K562 (cell line): ENCODE data around the gene CERS6. TPM values are rescaled to one million over a fixed set of nuclear protein-coding genes. Genes with fewer than 3 reads are reported as not detected.

Experiments
- ATAC-seq: fragments of 200-7000 bp; cut with Tn5 transposase; 3 replicates; pipeline ENCODE4 v1.9.1; 2020; ENCODE audit warnings: moderate library complexity
- BruUV-seq: library from RNA; stranded (reverse); fragments of 400-500 nt; replicated peaks from 2 replicates; lab custom pipeline; 2021; lab: Mats Ljungman, UMichigan
- CTCF ChIA-PET: fragments of 300-600 bp; formaldehyde crosslinking; extraction: SDS; loops from one replicate; lab custom pipeline; 2021; ENCODE audit warnings: low intra/inter-chr PET ratio; lab: Yijun Ruan, JAX
- POLR2A ChIA-PET: fragments of 300-600, 350-650 bp; sonication (Branson Sonifier 250); formaldehyde crosslinking; extraction: SDS; loops from one replicate; lab custom pipeline; 2021; ENCODE audit warnings: antibody characterized with exemption, inconsistent platforms; lab: Yijun Ruan, JAX
- DNase-seq, 4 experiments: peaks; one replicate each; pipeline versions ENCODE4 v3.0.0 to v3.0.0-alpha.2; 2011 to 2018; ENCODE audit warnings: low spot score in 3 of 4, mixed read lengths in 3 of 4; ENCODE audit errors: extremely low read depth in 1 of 4
- FAIRE-seq: peaks from 2 replicates; lab custom pipeline; 2011; peaks lifted over from hg19 to GRCh38; lab: Jason Lieb, UNC
- H2AFZ ChIP-seq: 2 replicates; pipeline ENCODE4 v1.6.0; 2011; ENCODE audit warnings: low read depth, low read length, control low read depth, inconsistent platforms
- H3K27ac ChIP-seq: fragments of 200-600 bp; 3 replicates; pipeline ENCODE4 v1.8.0; 2011; ENCODE audit warnings: low read depth, mild to moderate bottlenecking, control low read depth, inconsistent platforms, low read length, moderate library complexity, mixed read lengths; ENCODE audit errors: extremely low read depth
- H3K27me3 ChIP-seq, 2 experiments: fragments of 300-600 bp in 1 of 2; 2 replicates in 1 of 2; 3 replicates in 1 of 2; pipeline versions ENCODE4 v1.6.0 to v1.8.0; 2011; ENCODE audit warnings: inconsistent platforms in 2 of 2, low read length in 2 of 2, mild to moderate bottlenecking in 1 of 2, mixed read lengths in 1 of 2, moderate library complexity in 1 of 2; ENCODE audit not compliant: control insufficient read depth in 2 of 2, insufficient read depth in 2 of 2
- H3K36me3 ChIP-seq: fragments of 300-600 bp; 3 replicates; pipeline ENCODE4 v1.8.0; 2011; ENCODE audit warnings: mild to moderate bottlenecking, low read length, inconsistent platforms; ENCODE audit not compliant: control insufficient read depth, insufficient read depth
- H3K4me1 ChIP-seq, 2 experiments: fragments of 200-600 bp in 1 of 2; replicated peaks in 1 of 2; 2 replicates in 1 of 2; 3 replicates in 1 of 2; pipeline versions ENCODE4 v1.5.1 to v1.8.0; 2011; ENCODE audit warnings: inconsistent platforms in 2 of 2, low read length in 2 of 2, mild to moderate bottlenecking in 1 of 2, mixed read lengths in 1 of 2, moderate library complexity in 1 of 2; ENCODE audit not compliant: control insufficient read depth in 2 of 2, insufficient read depth in 2 of 2
- H3K4me2 ChIP-seq: 2 replicates; pipeline ENCODE4 v1.6.1; 2011; ENCODE audit warnings: low read length, control low read depth, inconsistent platforms, mixed read lengths; ENCODE audit not compliant: insufficient read depth
- H3K4me3 ChIP-seq: fragments of 200-600 bp; sonication (generic), shearing (Covaris generic); 2 replicates; pipeline ENCODE4 v1.5.1; 2016; ENCODE audit warnings: control low read depth, inconsistent platforms
- H3K79me2 ChIP-seq: fragments of 200-600 bp; 3 replicates; pipeline ENCODE4 v1.8.0; 2011; ENCODE audit warnings: low read length, inconsistent platforms; ENCODE audit not compliant: control insufficient read depth, insufficient read depth
- H3K9ac ChIP-seq, 2 experiments: 2 replicates each; pipeline versions ENCODE4 v1.6.0 to v1.6.1; 2011; ENCODE audit warnings: low read depth in 2 of 2, low read length in 2 of 2, control low read depth in 1 of 2, inconsistent platforms in 1 of 2, mild to moderate bottlenecking in 1 of 2, mixed read lengths in 1 of 2; ENCODE audit not compliant: insufficient read depth in 1 of 2
- H3K9me1 ChIP-seq: one replicate; pipeline ENCODE4 v1.6.0; 2011; ENCODE audit warnings: inconsistent platforms, mild to moderate bottlenecking, low read length, moderate library complexity; ENCODE audit not compliant: control insufficient read depth, insufficient read depth
- H3K9me3 ChIP-seq: replicated peaks from 2 replicates; pipeline ENCODE4 v1.5.1; 2011; ENCODE audit warnings: low read depth, low read length, inconsistent platforms; ENCODE audit not compliant: control insufficient read depth, insufficient read depth
- H4K20me1 ChIP-seq: replicated peaks from 2 replicates; pipeline ENCODE4 v1.6.1; 2011; ENCODE audit warnings: low read length, inconsistent platforms, mixed read lengths; ENCODE audit not compliant: control insufficient read depth, insufficient read depth
- CBFA2T2 ChIP-seq: fragments of 450-650 bp; conservative IDR thresholded peaks from 2 replicates; pipeline ENCODE4 v1.6.1; 2017; ENCODE audit warnings: mild to moderate bottlenecking
- EP400 ChIP-seq: fragments of 450-650 bp; IDR thresholded peaks from 2 replicates; pipeline ENCODE4 v1.6.1; 2017; ENCODE audit warnings: antibody characterized with exemption, mild to moderate bottlenecking, moderate library complexity
- ETV6 ChIP-seq, 3 experiments: fragments of 150-350 bp in 1 of 3; sonication (generic) in 1 of 3; formaldehyde crosslinking in 1 of 3; IDR thresholded peaks; 2 replicates each; pipeline versions ENCODE4 v1.6.1 to v1.8.0; 2014 to 2022; ENCODE audit warnings: borderline replicate concordance in 2 of 3, low read depth in 2 of 3, antibody characterized with exemption in 1 of 3, low read length in 1 of 3, mild to moderate bottlenecking in 1 of 3, missing genetic modification reagents in 1 of 3
- HSF4 ChIP-seq: fragments of 250-450 bp; sonication (Bioruptor Pico); IDR thresholded peaks from 2 replicates; pipeline ENCODE4 v2.1.2; 2022; ENCODE audit warnings: mild to moderate bottlenecking, moderate library complexity, borderline replicate concordance
- L3MBTL2 ChIP-seq: fragments of 450-650 bp; IDR thresholded peaks from 2 replicates; pipeline ENCODE4 v1.6.1; 2016; ENCODE audit warnings: mild to moderate bottlenecking, moderate library complexity
- MTF1 ChIP-seq: fragments of 250-450 bp; sonication (Bioruptor Pico); IDR thresholded peaks from 2 replicates; pipeline ENCODE4 v1.9.0; 2021; ENCODE audit warnings: moderate library complexity, mild to moderate bottlenecking, inconsistent platforms, borderline replicate concordance
- NFATC3 ChIP-seq: fragments of 450-650 bp; IDR thresholded peaks from 2 replicates; pipeline ENCODE4 v1.6.1; 2017; ENCODE audit warnings: mild to moderate bottlenecking
- PKNOX1 ChIP-seq: fragments of 450-650 bp; IDR thresholded peaks from 2 replicates; pipeline ENCODE4 v1.6.1; 2016
- SAFB ChIP-seq: fragments of 200-400 bp; formaldehyde crosslinking; IDR thresholded peaks from 2 replicates; pipeline ENCODE4 v1.6.1; 2017; ENCODE audit warnings: low read depth, low read length, borderline replicate concordance
- TSHZ1 ChIP-seq: fragments of 250-450 bp; sonication (Bioruptor Pico); IDR thresholded peaks from 2 replicates; pipeline ENCODE4 v1.4.0; 2020; ENCODE audit warnings: mild to moderate bottlenecking, moderate library complexity
- XRCC5 ChIP-seq: fragments of 200-400 bp; formaldehyde crosslinking; IDR thresholded peaks from 2 replicates; pipeline ENCODE4 v1.6.1; 2017; ENCODE audit warnings: low read depth, mild to moderate bottlenecking, low read length
- ZKSCAN3 ChIP-seq: fragments of 250-450 bp; sonication (Bioruptor Pico); IDR thresholded peaks from 2 replicates; pipeline ENCODE4 v1.4.0; 2020
- ZNF695 ChIP-seq: fragments of 450-650 bp; formaldehyde crosslinking; IDR thresholded peaks from 2 replicates; pipeline ENCODE4 v1.4.0; 2020; ENCODE audit warnings: mild to moderate bottlenecking, moderate library complexity
- ZNF778 ChIP-seq: fragments of 450-650 bp; formaldehyde crosslinking; IDR thresholded peaks from 2 replicates; pipeline ENCODE4 v1.4.0; 2020; ENCODE audit warnings: mild to moderate bottlenecking, moderate library complexity
- in situ Hi-C: fragments of 300-500 bp; cut with MboI; formaldehyde crosslinking; loops from 4 replicates; pipeline ENCODE4 v1.15.0; 2018; ENCODE audit warnings: inconsistent platforms, mixed read lengths
- intact Hi-C: fragments of 100-400 bp; cut with micrococcal nuclease; formaldehyde crosslinking; loops from 2 replicates; pipeline ENCODE4 v1.14.2; 2022
- polyA plus RNA-seq, 8 experiments: library from polyadenylated mRNA; depleted of rRNA in 4 of 8; stranded (reverse) in 5 of 8; unstranded in 3 of 8; fragments of >200 nt; fragmentation: Nextera tagmentation in 2 of 8; fragmentation: Illumina TruSeq in 1 of 8; extraction: Ambion mirVana in 2 of 8; extraction: Trizol in 1 of 8; gene quantifications; 2 replicates each; pipeline versions ENCODE4 v1.2.1 to v1.2.3, GENCODE V29; 2011 to 2014; ENCODE audit warnings: inconsistent platforms in 1 of 8, missing spikeins in 1 of 8
- total RNA-seq, 7 experiments: library from RNA; depleted of rRNA in 6 of 7; stranded (reverse); fragments of >200 nt in 6 of 7; fragmentation: Illumina TruSeq in 2 of 7; extraction: Trizol in 2 of 7; gene quantifications; 2 replicates each; pipeline versions ENCODE4 v1.2.1 to v1.2.3, GENCODE V29; 2011 to 2021; ENCODE audit warnings: low replicate concordance in 1 of 7

CERS6 gene
- total and polyA plus RNA-seq, 9 of the 15 experiments (the other 6 are each of a cell fraction or from before 2014, with no cell fraction given) = 1.6 to 13.6 (median 11.4) TPM

GRCh38 chr2:168528469-168528868, 72.4 kb downstream of the CERS6 start:
- peaks cover 0 to 19% of the 10 kb centered on the region in 2 experiments; a peak in 4 of 5 replicates for H3K4me1 ChIP-seq
- CTCF ChIA-PET = no interaction called here
- H3K4me3 ChIP-seq = no peak overlapping the region
- no TSS peak for BruUV-seq
- in situ Hi-C loops (no loop called here), intact Hi-C loops (no loop called here)
- no peaks in the 10 kb centered on the region for H4K20me1 ChIP-seq
- H3K27me3 ChIP-seq = no peaks in the 10 kb centered on the region
- H3K27ac ChIP-seq = no peak overlapping the region
- H3K36me3 ChIP-seq = no peaks in the 10 kb centered on the region
- FAIRE-seq = no peak
- ATAC-seq = no peak
- H2AFZ ChIP-seq = no peak overlapping the region
- TF ChIP-seq NFATC3 (no peak), CBFA2T2 (no peak), ZKSCAN3 (CRISPR knock-in tag) (no peak), PKNOX1 (no peak), HSF4 (CRISPR knock-in tag) (no peak), L3MBTL2 (no peak), XRCC5 (no peak), ZNF695 (CRISPR knock-in tag) (no peak), MTF1 (CRISPR knock-in tag) (no peak), EP400 (no peak), TSHZ1 (CRISPR knock-in tag) (no peak), SAFB (no peak), ETV6 (IDR thresholded peaks at IDR 0.05; ENCODE audit: borderline replicate concordance in 1 of 2, low read depth in 2 of 2, low read length in 1 of 2) (no peak), ETV6 (CRISPR knock-in tag; IDR thresholded peaks at IDR 0.05; ENCODE audit: borderline replicate concordance) (no peak), ZNF778 (CRISPR knock-in tag) (no peak)
- TF ChIP-seq, all 486 proteins: peak for 0
- Histone ChIP-seq H3K9me3 (no peaks in the 10 kb centered on the region), H3K9me1 (no peaks in the 10 kb centered on the region), H3K79me2 (peaks cover 13% of the 10 kb centered on the region; the same call in 1 of the 3 replicates), H3K4me2 (no peak overlapping the region), H3K9ac (no peak overlapping the region)
- no peak for DNase-seq
- POLR2A ChIA-PET = interaction anchor here (0.5 to 1.2 kb wide), 2 partner anchors 38 to 202 kb away, joined by 3 to 5 read pairs; no protein-coding TSS in a partner anchor
